Left cardiac atrium (tissue), 4 donors: ENCODE data around the gene RAB27B. TPM values are rescaled to one million over a fixed set of nuclear protein-coding genes. Genes with fewer than 3 reads are reported as not detected.

Source experiments
- ATAC-seq, 2 donors: fragments of 200-7000 bp; cut with Tn5 transposase; one replicate each; pipeline ENCODE4 v1.9.1; 2020; ENCODE audit warnings: mild to moderate bottlenecking in 2 of 2, moderate library complexity in 2 of 2
- DNase-seq: peaks from one replicate; pipeline ENCODE4 v3.0.0-alpha.2; 2020
- intact Hi-C, 2 donors: fragments of 100-400 bp; cut with DNase I; formaldehyde crosslinking; loops; one replicate each; pipeline versions ENCODE4 v1.14.1 to v1.15.1; 2022 to 2023
- total RNA-seq, 2 donors: library from RNA; stranded (reverse); fragmentation: NEBNext Ultra II Directional; extraction: Animal tissue kit (Norgen Biotek cat#: 25700); gene quantifications; one replicate each; pipeline ENCODE4 v1.2.1, GENCODE V29; 2021
- donor health status: DM: no; HTN: yes; CAD: no.
- donor health status: DM: no; HTN: yes; CAD: no; lungs with severe emphysema.
- donor health status: DM: yes; HTN: yes; CAD: no.
- donor health status: Dilated cardiomyopathy.

Gene RAB27B
- total RNA-seq, 2 donors from 2014 or later: 0.16 to 1.0 TPM

DNA sequence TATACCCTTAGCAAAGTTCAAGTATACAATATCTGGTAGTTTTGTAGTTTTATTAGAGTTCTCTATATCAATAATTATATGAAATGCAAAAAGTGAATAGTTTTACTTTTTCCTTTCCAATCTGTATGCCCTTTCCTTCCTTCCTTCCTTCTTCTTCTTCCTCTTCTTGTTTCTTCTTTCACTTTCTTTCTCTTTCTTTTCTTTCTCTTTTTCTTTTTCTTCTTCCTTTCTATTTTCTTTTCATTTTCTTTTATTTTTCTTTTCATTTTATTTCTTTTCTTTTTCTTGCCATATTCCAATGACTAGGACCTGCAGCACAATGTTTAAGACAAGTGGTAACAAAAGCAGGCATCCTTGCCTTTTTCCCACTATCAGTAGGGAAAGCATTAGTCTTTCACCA is 71.2 kb downstream of the RAB27B start:
- ATAC-seq (no peak), DNase-seq (no peak)
- intact Hi-C loops: no loop called here

DNA sequence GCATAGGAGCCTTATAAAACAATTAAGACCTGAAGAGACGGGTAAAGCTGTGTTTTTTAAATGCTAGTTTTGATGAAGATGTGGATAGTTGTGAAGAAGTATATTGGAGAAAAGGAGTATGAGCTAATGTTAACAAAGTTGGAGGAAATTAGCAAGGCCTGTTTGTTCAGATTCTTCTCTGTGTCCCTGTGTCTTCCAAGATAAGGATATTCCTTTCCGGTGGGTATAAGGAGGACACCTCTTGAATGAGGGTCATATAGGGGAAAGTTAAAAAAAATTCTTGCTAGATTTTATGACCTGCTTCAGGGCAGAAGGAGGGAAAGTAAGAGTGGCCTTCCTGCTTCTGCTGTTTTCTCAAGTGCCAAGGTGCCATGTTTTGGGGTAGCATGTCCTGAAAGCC is 72.0 kb downstream of the RAB27B start:
- no peak for ATAC-seq
- no peak for DNase-seq
- intact Hi-C loops: no loop called here

DNA sequence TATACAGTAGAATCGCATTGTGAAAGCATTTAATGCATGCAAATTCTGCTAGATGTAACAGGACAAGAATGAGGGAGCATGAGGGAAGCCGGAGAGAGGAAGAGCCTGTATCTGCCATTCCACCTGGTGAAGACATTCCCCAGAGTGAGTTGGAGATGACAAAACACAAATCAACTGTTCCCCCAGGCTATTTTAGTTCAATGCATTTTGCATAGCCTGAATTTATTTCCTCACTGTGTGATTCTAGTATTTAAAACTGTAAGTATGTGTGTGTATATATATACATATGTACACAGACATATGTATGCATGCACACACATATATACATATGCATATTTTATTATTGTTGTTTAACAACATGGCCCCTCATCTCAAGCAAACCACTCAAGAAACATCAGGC is 76.3 kb downstream of the RAB27B start:
- intact Hi-C loops: no loop called here
- DNase-seq (no peak), ATAC-seq (no peak)

DNA sequence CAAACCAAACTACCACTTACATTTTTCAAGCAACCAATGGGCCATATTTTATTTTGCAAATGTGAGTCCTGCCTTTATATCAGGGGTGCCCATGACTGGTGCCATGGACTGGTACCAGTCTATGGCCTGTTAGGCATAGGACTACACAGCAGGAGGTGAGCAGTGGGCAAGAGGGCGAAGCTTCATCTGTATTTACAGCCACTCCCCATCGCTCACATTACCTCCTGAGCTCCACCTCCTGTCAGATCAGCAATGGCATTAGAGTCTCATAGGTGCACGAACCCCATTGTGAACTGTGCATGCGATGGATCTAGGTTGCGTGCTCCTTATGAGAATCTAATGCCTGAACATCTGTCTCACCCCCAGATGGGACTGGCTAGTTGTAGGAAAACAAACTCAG is 77.4 kb downstream of the RAB27B start:
- no peak for ATAC-seq
- no peak for DNase-seq
- intact Hi-C loops: no loop called here

DNA sequence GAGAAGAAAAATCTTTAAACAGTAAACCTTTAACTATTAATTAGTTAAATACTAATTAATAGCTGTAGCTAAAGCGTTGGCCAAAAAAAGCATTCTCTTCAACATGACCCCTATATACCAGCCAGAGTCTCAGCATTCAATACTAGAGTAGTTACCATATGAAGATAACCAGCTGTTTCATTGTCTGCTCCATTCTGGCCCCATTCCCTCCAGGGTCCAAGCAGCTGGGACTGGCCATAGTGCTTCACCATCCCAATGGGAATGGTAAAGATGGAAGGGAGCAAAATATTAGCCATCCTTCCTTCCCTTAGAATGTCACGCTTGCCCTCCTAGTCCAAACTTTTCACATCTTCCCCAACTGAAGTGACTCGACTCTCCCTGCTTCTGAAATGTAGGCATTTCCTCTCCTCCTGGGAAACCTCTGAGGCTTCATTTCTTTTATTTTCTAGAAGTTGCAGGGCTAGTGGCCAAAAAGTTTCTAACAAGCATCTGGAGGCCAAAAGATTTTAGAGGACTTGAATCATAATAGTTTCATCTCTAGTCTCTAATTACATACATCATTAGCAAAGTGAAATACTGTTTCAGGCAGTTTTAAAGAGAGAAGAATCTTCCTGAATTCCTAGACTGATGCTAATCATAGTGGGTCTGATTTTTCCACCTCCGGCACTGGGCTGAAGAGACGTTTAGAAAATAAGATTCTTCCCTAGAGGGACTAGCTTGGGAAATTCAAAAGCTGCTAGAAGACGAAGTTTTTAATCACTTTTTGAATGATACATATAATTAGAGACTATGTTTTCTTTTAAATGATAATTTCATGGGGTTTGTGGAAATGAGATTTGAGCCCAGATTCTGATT is 78.3 kb downstream of the RAB27B start:
- DNase-seq: no peak
- no peak for ATAC-seq
- intact Hi-C loops: no loop called here

DNA sequence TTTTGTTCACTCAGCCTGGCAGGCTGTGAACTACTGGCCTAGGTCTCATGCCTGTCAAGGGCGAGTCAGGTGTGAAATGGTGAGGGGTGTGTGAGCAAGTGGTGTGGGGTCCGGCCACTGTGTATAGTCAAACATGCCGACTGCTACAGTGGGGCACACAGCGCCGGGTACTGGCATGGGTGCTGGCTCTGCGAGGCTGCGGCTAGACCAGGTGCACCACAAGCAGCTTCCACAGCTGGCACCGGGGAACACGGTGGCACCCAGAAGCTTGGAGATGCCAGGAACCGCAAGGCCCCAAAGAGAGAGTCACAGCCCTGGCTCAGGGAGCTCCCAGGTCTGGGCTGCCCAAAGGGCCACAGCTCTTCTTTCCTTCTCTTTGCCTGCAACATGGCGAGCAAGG is 81.3 kb downstream of the RAB27B start:
- ATAC-seq (no peak), DNase-seq (no peak)
- intact Hi-C loops: no loop called here

DNA sequence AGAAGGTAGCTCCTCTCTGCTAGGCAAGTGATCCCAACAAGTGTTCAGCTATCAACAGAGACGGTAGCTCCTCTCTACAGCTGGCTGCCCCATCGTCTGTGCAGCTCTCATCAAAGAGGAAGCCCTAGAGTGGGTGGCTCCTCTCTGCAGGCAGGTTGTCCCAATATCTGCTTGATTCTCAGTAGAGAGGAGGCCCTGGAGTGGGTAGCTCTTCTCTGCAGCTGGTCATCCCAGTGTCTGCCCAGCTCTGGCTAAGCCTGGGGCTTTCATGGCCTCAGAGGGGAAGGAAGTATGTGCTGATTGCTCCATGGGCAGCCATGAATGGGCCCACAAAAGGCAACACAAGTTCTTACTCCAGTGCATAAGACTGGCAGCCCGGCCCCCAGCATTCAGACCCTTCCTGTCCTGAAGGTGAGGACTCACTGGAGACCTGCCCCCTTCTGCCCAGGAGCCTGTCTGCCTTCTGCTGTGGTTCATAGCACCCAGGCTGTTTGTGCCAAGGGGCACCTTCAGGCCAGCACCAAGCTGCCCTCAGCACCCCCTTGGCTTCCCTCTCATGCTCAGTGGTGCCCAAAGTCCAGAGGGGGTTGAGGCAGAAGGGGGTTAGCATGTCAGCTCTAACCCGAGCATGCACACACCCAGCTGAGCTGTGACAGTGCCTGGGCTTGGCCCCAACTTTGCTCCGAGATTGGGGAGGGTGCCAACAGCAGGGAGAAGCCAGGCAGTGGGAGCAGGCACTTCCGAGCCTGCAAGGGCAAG is 82.1 kb downstream of the RAB27B start:
- no peak for DNase-seq
- ATAC-seq: no peak
- intact Hi-C loops: no loop called here

DNA sequence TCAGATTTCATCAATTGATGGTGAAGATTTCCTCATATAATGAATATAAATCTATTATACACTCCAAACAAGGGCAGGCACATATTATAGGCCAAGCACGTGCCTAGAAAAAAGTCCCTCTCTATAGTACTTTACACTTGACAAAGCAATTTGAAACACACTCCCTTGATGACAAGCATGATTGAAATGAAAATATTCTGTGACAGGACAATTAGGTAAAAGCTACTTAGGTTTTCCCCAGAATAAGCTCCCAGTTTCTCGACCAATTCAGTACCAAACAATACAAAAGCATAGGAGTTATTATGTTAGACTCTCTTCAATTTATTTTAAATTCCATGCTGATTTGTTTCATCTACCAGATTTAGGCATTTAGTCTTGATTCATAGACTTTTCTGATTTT is 83.3 kb downstream of the RAB27B start:
- intact Hi-C loops: no loop called here
- DNase-seq: no peak
- no peak for ATAC-seq

DNA sequence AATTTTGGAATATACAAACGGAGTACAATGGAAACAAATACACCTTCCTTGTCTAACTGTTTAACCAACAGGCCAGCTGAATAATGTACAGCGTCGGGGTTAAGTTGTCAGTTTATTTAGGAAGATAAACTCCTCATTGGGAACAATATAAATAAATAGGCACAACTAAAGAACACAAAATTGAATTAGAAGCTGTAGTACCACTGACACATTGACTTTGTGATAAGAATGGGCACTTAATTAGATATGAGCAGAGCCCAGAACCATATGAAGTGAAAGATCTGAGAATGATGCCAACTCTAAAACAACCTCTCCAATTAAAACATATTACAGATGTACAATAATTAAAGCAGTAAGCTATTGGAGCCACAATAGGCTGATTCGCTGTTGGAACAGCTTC is 86.5 kb downstream of the RAB27B start:
- ATAC-seq (no peak), DNase-seq (no peak)
- intact Hi-C loops: no loop called here

DNA sequence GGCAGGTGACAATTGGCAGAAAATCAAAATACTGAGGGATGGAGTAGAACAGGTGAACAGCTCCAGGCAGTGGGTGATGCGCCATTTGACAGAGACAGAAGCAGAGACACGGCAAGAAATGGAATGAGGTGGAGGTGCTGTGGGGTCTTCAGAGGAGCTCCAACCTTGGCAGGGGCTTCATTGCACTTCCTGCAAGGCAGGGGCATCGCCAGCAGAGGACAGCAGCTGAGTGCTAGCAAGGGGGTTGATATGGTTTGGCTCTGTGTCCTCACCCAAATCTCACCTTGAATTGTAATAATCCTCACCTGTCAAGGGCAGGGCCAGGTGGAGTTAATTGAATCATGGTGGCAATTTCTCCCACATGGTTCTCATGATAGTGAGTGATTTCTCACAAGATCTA is 88.2 kb downstream of the RAB27B start:
- DNase-seq (no peak), ATAC-seq (no peak)
- intact Hi-C loops: no loop called here

DNA sequence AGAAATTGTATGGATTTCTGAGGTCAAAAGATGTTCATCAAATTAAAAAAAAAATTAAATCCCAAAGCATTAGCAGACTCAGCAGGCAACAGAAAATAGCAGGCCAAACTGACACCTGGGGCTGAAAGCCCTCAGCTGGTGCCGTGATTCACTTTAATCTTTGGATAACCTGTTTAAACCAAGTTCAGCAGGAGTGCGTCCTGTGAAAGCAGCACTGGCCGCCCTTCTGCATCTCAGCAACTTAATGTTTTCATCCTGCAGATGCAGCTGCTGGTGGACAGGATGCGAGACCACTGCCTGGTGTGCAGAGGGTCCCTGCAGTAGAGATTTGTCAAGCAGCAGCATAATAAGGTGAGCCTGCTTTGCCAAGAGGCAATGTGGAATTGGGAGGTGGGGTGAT is 89.8 kb downstream of the RAB27B start:
- DNase-seq: no peak
- intact Hi-C loops: no loop called here
- no peak for ATAC-seq

DNA sequence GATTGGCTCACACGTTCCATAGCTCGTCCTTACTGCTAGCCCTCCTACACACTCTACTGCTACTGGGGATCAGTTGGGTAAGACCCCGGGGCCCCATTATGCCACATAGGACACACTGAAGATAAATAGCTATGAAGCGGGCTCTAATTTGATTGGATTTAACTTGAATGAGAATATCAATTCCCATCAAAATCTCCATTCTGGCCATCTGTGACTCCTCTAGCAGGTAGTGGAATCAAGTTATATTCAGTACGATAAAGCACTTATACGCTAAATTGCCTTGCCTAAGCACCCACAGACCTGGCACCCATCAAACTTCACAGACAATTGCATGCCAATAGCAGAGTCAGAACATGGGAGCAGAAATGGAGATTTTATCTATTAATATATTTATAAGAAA is 91.1 kb downstream of the RAB27B start:
- ATAC-seq (no peak), DNase-seq (no peak)
- intact Hi-C loops: no loop called here

DNA sequence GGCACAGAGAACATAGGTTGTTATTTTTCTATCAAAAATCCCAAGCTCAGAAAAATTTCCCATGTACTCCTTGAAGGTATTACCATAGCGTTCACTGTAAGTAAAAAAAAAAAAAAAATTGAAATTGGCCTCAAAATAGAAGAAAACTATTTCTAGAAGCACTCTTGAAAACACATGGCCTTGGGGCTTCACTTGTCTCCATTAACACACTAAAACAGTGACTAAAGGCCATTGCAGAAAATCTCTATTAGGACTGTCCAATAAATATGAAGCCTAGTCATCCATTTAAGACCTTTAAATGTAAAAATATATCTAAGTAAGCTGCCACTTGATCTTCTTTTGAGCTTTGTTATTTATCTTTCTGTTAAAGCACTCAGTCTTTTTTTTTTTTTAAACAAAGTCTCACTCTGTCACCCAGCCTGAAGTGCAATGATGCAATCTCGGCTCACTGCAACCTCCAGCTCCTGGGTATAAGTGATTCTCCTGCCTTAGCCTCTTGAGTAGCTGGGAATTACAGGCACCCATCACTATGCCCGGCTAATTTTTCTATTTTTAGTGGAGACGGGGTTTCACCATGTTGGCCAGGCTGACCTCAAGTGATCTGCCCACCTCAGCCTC is 95.2 kb downstream of the RAB27B start:
- intact Hi-C loops: no loop called here
- DNase-seq: no peak
- ATAC-seq: no peak

DNA sequence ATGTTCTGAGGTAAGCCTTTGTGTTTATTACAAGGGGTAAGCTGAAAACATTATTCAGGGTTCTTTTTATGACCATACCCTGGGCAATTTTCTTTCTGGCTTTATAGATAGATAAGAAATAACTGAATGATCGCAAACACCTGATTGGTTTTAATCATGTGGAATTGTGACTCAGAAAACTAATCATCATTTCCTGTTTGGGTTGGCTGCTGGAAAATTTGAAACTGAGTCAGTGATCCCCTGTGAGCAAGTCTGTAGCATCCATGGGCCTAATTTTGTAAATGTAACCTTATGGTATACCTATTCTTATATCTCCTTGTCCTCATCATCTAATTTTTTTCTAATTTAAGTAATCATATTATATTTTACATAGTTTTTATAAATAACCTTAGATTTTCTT is 96.7 kb downstream of the RAB27B start:
- DNase-seq: no peak
- ATAC-seq: no peak
- intact Hi-C loops: no loop called here

DNA sequence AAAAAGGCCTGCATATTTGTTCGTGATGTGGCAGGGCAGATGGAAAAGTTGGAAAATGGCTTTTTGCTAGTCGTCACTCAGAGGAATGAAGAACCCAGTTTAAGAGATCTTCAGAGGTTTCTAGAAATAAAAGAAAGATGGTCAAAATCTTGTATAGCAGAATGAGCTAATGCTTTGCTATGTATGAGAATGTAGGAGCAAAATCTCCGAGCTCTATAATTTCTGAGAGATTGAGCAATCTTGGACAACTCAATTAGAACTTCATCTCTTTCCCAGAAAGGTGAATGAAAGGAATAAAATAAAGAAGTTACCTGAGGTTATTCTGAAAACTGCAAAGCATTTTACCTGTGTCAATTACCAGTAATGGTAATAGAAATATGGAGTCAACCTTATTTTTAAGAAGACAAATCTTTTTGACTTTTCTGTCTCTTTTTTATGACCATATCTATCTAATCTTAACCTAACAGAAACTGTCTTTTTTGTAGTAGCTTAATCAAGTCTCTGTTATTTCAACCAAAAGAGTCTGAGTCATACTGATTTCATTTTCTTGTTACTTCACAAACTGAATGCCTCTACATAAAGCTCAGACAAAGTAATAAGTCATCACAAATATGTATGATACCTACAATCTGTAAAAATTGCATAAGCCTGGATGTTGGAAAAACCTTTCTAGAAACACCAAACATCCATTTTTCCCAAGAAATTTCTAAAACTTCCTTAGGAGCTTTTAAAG is 98.5 kb downstream of the RAB27B start:
- DNase-seq: no peak
- peak in 1 of 2 donors; percentile 73 for ATAC-seq
- intact Hi-C loops: no loop called here

DNA sequence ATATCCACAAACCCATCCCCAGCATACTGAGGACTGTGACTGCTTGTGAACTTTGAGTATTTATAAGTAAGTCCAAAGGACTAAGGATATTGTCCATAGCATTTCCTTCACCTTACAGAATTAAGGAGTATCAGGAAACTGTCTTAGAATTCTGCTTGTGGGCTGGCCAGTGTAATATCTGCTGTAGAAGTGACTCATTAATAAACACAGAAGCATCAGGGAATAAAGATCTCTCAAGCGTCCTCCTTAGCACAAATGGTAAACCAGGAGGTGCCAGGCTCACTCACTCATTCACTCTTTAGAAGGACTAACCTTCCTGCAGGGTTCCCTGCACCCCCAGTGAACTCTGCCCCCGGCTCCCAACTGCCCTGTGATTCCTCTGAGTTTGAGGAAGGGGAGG is 100.0 kb downstream of the RAB27B start:
- ATAC-seq (no peak), DNase-seq (no peak)
- intact Hi-C loops: no loop called here

DNA sequence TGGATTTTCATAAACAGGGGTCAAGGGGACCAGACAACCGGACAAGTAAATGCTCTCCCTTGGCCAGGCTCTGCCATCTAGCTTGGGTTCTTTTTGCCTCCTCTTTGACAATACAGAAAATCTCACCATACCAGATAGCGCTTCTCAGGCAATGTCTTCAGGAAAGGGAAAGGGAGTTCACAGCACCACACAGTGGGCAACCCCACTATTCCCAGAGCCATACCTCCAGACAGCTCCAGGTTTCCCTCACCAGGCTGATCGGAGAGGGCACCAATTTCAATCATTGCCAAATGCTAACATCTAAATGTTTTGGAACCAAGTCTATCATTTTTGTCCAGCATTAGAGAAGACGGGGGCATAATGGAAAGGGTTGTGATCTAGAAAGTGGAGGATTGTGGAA is 102.9 kb downstream of the RAB27B start:
- DNase-seq (no peak), ATAC-seq (no peak)
- intact Hi-C loops: no loop called here

DNA sequence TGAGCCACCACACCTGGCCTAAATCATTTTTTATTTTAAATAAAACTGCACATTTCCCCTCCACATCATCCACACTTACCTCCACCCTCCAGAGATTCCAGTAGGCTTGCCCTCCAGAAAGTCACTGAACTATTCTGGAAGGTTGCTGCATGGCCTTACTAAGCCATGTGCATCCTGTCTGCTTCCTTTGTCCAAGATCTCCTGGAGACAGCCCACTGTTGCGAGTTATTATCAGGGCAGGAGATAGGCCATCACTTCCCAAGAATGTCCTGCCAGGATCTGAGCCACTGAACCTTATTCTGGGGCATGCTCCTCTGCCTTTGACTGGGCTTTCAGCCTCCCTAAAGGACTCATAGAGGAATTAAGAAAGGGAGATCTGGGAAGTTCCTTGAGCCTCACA is 104.2 kb downstream of the RAB27B start:
- ATAC-seq (no peak), DNase-seq (no peak)
- intact Hi-C loops: no loop called here

DNA sequence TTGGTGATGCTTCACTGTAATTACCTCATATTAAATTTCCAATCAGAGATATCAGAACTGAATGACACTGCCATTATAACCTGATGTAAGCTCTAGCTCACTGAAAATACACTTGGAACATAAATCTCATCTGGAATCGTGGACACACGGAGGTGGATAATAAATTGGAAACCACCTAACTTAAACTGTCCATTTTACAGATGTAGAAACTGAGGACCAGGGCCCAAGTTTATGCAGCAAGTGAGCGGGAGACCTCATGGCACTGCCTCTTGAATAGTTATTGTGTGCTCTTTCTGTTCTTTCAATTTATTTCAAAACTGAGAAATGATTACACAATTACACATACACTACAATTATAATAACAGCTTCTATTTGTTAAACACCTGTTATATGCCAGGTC is 110.2 kb downstream of the RAB27B start:
- ATAC-seq: no peak
- intact Hi-C loops: no loop called here
- no peak for DNase-seq

DNA sequence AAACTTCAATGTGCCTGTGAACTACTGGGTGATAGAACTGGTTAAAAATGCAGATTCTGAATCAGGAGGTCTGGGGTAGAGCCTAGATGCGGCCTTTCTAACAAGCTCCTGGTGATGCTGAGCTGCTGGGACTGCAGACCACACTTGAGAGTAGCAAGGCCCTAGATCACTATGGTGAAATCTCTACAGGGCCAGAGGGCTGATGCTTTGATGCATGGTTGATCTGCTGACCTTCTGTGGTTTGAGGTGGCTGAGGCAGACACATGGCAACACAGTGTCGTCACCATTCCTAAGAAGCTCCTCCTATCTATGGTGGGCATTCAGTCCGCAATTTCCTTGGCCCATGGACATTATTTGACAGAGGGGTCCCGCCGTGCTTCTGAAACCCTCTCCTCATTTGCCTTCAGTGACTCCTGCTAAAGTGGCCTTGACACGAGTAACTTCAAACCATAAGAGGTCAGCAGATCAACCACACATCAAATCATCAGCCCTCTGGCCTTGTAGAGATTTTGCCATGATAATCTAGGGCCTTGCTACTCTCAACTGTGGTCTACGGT is 111.2 kb downstream of the RAB27B start:
- DNase-seq (no peak), ATAC-seq (no peak)
- intact Hi-C loops: no loop called here
